HG03064 (cell line): ENCODE data around the gene APOBEC3C.
A peak's percentile ranks its signal among the peaks of the same experiment; 100 is the strongest.
"Not testable (repeated sequence)": the region's sequence is repeated elsewhere in the genome, so short reads cannot be mapped to it uniquely, and the experiment has no call there.

Source experiments
- ATAC-seq: cut with Tn5 transposase; IDR thresholded peaks from one replicate; pipeline ENCODE4 v1.9.1; 2021; ENCODE audit warnings: low read depth; ENCODE audit not compliant: unreplicated experiment

Gene APOBEC3C

DNA sequence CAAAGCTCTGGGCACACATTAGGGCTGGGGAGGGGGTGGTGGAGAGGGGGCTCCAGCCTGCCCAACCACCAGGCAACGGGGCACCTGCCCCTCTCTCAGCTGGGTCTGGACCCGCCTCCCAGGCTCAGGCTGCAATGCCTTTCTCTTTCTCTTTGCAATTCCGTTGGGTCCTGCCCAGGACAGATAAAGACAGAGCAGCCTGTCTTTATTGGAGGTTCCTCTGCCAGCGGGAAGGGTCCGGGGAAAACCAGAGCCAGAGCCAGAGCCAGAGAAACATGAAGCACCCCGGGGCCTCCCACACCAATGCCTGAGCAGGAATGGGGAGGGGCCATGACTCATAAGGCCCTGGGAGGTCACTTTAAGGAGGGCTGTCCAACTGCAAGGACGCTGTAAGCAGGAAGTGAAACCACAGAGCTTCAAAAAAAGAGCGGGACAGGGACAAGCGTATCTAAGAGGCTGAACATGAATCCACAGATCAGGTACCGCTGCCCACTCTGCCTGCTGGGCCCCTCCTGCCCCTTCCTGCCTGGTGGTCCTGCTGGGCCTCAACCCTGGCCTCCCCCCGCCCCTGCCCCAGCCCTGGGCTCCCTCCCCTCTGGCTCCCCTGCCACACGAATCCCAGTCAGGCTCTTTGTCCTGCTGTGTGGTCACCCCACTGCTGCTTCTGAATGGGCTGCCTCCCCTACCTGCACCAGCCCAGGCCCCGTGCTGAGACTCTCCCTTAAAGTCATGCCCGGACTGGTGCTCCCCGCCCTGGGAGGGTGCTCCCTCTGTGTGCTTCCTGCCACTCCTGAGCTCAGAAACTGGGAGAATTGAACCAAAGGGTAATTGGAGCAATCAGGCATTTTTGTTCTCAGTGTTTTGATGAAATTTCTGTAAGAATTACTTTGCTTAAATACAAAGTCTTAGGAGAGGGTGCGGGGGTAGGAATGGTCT lies 31.8 kb upstream of the APOBEC3C start, which contains the start of gene APOBEC3B:
TSS of gene APOBEC3B (plus strand) at position 356 of the 936 bp plus-strand sequence. CDS start at position 463, 107 bp downstream.
- ATAC-seq: peak; percentile 52

DNA sequence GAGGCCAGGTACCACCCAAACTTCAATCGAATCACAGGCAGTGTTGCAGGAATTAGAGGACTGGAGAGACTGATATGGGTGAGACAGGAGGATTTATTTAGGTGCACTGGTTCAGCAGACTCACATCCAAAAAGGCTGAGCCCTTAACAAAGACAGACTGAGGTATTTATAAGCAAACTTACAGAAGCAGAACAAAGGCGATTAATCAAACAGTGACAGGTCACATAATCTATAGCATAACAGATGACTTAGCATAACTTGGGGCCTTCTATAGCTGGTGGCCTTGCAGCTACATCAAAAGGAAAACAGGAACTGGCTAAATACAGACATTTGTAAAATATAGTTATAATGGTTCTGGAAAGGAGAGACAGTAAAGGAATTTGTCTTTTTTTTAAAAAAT lies 29.8 kb upstream of the APOBEC3C start:
- no peak for ATAC-seq

DNA sequence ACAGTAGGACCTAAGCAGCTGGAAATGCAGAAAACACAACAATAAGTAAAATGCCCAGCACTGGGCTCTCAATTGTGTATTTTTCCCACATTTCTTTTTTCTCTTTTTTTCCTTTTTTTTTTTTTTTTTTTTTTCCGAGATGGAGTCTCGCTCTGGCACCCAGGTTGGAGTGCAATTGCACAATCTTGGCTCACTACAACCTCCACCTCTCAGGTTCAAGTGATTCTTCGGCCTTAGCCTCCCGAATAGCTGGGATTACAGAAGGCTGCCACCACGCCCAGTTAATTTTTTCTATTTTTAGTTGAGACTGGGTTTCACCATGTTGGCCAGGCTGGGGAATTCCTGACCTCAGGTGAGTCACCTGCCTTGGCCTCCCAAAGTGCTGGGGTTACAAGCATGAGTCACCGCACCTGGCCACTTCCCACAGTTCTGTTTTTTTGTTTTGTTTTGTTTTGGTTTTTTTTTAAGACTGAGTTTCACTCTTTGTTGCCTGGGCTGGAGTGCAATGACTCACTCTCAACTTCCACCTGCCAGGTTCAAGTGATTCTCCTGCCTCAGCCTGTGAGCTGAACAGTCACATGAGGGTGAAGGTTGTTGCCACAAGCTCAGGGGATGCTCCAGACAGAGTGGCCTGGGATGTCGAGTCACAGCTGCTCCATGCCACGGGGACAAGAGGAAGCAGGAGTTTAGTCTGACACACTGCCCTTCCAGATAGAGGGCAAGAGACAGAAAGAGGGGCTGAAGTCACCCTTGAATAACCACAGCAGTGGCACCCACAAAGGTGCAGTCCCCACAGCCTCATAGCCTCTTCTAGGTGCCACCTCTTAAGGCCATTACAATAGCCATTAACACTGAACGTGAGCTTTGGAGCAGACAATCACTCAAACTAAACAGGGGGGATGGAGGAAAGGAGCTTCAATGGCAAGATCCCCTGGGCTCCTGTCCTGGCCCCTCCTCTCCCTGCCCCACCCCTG lies 29.0 kb upstream of the APOBEC3C start:
- peak; percentile 62 for ATAC-seq

DNA sequence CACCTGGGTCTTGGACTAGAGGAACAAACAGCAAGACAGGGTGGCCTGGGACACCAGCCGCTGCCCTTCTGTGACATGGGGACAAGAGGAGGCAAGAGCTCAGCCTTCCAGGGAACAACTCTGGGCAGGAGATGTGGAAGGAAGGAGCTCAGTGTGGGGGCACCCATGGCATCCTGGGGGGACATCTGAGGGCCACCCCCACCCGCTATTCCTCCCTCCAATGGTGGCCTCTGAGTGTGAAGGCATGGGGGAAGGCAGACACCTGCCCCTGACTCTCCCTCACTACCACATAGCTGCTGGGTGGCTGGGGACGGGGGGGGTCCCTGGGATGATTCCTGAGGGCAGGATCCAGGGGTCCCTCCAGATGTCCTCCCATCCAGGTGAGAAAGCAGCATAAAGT lies 27.4 kb upstream of the APOBEC3C start:
- no peak for ATAC-seq

DNA sequence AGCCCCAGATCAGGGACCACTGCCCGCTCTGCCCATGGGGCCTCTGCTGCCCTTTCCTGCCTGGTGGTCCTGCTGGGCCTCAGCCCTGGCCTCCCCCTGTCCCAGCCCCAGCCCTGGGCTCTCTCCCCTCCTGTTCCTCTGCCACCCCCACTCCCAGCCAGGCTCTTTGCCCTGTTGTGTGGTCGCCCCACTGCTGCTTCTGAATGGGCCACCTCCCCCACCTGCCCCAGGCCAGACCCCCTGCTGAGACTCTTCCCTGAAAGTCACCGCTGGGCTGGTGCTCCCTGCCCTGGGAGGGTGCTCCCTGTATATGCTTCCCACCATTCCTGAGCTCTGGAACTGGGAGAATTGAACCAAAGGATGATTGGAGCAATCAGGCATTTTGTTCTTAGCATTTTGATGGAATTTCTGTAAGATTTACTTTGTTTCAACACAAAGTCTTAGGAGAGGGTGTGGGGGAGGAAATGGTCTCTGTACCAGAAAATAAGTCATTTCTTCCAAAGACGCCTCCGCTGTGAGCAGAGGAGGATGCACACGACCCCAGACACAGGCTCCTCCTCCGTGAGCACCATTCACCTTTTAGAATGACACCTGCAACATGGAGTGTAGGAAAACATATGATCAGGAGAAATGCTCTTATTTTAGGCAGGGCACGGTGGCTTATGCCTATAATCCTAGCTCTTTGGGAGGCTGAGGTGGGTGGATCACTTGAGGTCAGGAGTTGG lies 26.7 kb upstream of the APOBEC3C start:
- ATAC-seq: no peak

DNA sequence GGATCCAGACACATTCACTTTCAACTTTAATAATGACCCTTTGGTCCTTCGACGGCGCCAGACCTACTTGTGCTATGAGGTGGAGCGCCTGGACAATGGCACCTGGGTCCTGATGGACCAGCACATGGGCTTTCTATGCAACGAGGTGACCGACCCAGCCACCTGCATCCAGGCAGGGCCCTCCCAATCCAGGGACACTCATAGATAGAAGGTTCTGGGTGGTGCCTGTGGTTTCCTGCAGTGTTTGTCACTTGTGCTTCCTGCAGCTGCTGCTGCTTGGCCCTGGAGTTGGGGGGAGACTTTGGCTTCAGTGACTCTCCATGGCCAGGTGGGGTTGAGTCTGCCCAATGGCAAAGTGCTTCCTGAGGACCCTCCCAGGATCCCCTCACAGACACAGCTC lies 24.6 kb upstream of the APOBEC3C start:
- no peak for ATAC-seq

DNA sequence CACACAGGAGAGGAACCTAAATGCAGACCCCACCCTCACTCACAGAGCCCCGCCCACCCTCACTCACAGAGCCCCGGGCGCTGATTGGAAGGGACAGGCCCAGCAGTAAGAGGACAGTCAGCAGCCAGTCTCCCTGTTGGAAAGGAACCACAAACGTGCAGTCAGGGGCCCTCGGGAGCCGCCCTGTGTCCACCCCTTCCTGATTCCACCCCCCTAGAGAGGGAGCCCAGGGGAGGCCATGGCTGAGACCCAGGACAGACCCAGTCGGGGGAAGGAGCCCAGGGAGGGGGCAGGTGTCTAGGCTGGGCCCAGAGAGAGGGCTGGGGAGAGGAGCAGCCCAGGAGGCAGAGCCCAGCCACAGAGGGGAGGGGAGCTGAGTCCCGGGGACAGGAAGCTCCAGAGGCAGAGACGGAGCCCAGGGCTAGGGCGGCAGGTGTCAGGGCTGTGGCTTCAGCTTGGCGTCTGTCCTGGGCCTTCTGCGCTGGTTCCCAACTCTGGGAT lies 21.1 kb upstream of the APOBEC3C start:
- ATAC-seq: not testable (repeated sequence)

DNA sequence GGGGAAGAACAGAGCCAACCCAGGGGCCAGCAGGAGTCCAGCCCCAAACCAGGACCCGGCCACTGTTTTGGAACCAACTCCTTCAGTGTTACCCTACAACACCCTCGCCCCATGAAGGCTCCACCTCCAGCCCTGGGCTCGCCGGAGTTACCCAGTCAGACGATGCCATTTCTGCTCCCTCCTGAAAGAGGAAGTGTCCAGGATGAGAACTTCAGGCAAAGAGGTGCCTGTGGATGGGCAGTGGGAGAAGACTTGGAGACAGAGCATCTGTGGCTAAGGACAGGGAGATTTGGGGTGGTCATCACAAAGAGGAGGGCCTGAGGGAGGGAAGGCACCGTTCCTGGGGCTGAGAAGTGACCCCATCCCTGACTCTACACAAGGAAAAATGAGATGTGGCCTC lies 18.0 kb upstream of the APOBEC3C start:
- ATAC-seq: no peak

DNA sequence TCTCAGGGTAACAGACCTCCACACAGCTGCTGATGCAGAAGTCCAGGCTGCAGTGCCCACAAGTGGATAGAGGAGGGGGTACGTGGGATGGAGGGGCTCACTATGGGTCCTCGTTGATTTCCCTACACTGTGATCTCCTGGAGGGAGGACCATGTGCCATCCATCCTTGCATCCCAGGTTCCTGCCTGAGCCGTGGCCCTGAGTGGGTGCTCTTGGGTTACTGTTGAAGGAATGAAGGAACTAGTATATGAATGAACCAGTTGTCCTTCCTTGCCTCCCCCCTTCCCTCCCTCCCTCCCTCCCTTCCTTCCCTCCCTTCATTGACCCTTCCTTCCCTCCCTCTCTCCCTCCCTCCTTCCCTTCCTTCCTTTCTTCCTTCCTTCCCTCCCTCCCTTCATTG lies 16.5 kb upstream of the APOBEC3C start:
- no peak for ATAC-seq

DNA sequence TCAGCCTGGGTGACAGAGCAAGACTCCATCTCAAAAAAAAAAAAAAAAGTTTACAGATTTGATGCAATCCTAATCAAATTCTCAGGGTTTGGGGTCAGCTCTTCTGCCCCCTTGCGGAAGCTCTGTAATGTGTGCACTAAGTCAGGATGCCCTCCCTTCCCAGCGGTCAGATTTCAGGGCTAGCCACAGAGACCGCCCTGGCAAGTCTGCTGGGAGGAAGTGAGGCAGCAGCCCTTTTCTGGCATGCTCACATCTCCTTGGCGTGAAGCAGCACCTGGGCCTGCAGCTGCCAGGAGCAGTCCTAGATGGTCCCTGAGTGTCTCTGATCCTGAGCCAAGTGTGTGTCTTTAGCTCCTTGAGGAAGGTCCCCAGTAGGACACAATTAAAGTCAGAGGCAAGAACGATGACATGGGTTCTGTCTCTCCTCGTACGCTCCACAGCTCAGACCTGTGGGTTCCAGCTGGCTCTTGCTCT lies 10.9 kb upstream of the APOBEC3C start:
- peak; percentile 77 for ATAC-seq

DNA sequence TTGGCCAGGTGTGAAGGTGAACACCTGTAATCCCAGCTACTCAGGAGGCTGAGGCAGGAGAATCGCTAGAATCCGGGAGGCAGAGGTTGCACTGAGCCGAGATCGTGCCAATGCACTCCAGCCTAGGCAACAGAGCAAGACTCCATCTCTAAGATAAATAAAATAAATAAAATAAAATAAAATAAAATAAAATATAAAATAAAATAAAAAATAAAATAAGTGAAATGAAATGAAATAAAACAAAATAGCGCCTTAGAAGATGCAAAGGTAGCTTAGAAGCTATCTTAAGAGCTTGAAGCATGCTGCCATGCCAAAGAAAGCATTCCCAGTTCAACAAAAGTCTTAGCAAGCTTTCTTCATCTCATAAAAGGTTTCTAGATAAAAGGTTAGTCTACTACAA lies 6.9 kb upstream of the APOBEC3C start:
- no peak for ATAC-seq

DNA sequence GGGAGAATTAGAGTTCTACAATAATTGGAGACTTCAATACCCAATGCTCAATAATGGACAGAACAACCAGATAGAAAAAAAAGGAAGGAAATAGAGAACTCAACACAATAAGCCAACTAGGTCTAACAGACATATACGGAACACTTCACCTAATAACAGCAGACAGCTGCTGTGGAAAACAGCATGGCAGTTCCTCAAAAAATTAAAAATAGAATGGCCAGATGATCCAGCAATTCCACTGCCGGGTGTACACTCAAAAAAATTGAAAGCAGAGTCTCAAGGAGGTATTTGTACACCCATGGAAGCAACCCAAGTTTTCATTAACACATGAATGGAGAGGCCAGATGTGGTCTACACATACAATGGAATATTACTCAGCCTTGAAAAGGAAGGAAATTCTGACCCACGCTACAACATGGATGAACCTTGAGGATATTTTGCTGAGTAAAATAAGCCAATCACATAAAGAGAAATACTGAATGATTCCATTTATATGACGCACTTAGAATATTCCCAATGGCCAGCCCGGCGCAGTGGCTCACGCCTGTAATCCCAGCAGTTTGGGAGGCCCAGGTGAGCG lies 5.7 kb upstream of the APOBEC3C start:
- not testable (repeated sequence) for ATAC-seq

DNA sequence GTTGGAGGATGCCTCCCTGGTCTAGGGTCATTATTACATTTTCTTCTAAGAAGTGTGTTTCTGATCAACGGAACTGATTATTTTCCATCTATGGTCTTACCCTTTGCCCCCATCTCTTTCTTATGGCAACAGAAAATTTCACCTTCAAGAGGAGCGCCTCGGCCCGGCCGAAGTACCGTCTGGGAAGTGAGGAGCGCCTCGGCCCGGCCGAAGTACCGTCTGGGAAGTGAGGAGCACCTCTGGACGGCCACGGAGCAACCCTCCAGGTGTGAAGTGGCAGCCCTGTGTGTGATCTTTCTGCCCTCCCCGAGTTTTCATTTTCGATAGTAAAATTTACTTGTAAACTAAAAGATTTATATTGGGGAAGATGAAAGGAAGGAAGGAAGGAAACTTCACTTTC lies 3.1 kb upstream of the APOBEC3C start:
- ATAC-seq: no peak

DNA sequence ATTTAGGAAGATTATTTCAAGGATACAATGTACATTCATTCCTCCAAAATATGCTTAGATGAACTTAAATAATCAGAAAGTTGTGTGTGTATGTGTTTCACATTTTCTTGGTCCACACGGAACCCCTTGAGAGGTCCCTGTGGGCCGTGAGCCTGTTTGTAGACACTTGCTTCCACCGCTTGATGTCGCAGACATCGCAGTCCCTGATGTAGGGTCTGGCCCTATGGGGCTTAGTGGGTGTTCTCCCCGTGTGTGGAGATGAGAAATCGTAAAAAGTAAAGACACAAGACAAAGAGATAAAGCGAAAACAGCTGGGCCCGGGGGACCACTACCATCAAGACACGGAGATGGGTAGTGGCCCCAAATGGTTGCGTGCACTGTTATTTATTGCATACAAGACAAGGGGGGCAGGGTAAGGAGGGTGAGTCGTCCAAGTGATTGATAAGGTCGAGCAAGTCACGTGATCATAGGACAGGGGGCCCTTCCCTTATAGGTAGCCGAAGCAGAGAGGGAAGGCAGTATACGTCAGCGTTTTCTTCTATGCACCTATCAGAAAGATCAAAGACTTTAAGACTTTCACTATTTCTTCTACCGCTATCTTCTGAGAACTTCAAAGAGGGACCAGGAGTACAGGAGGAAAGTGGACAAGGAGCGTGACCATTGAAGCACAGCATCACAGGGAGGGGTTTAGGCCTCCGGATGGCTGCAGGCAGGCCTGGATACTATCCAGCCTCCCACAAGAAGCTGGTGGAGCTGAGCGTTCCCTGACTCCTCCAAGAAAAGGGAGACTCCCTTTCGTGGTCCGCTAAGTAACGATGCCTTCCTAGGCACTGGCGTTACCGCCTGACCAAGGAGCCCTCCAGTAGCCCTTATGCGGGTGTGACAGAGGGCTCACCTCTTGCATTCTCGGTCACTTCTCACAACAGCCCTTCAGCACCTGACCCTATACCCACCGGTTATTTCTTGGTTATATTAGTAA lies 1.2 kb upstream of the APOBEC3C start:
- no peak for ATAC-seq

DNA sequence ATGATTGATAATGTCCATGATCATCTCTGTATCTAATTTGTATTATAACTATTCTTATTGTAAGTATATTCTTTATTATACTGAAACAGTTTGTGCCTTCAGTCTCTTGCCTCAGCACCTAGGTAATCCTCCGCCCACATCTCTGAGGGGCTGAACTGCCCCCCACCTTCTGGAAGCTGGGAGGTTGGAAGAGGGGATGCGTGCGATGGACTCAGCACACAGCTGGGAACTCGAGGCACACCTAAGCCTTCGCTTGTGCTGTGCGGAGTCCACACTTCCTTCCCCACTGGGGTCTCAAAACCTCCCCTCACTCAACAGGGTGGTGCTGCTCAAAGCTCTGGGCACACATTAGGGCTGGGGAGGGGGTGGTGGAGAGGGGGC lies 506 bp upstream of the APOBEC3C start:
- peak; percentile 31 for ATAC-seq

DNA sequence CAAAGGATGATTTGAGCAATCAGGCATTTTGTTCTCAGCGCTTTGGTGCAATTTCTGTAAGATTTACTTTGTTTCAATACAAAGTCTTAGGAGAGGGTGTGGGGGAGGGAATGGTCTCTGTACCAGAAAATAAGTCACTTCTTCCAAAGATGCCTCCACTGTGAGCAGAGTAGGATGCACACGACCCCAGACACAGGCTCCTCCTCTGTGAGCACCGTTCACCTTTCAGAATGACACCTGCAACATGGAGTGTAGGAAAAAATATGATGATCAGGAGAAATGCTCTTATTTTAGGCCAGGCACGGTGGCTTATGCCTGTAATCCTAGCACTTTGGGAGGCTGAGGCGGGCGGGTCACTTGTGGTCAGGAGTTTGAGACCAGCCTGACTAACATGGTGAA lies 665 bp downstream of the APOBEC3C start:
- not testable (repeated sequence) for ATAC-seq

DNA sequence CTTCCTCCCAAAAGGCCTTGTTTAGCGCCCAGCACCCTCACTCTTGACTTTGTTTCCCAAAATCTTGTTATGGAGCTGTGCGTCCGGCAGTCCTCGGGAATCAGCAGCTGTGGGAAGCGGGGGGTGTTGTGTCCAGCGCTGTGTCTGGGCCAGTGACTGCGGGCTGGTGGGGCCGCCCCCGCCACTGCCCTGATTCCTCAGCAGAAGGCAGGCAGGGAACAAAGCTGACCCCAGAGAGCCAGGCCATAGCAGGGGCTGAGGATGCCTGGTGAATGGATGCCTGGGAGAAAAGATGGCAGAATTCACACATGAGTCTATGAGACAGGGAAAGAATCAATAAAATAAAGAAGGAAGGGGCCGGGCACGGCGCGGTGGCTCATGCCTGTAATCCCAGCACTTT lies 2.5 kb downstream of the APOBEC3C start:
- no peak for ATAC-seq

DNA sequence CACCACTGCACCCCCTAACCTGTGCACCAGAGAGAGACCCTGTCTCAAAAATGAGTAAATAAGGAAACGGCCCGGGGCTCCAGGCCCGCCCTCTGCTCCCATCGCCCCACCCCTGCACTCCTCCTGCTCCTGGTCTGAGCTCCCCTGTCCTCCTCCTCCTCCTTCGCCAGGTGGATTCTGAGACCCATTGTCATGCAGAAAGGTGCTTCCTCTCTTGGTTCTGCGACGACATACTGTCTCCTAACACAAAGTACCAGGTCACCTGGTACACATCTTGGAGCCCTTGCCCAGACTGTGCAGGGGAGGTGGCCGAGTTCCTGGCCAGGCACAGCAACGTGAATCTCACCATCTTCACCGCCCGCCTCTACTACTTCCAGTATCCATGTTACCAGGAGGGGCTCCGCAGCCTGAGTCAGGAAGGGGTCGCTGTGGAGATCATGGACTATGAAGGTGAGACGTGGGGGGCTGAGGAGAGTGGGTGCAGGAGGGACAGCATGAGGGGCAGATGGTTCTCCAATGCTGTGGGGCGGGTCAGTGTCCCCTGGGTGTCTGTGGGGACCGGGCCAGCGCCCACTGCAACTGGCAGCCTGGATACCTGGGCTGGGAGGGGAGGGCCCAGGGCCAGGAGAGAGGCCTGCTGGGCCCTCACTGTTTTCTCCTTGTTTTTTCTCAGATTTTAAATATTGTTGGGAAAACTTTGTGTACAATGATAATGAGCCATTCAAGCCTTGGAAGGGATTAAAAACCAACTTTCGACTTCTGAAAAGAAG lies 3.7 kb downstream of the APOBEC3C start:
- ATAC-seq: no peak
